ENCODE results near the gene BPIFA3.

Gene BPIFA3

GRCh38 chr20:33261465-33261864 lies 44.3 kb downstream of the BPIFA3 start:
- no peak for DNase-seq (ENCODE audit: low spot score)
- no peak for TF ChIP-seq CTCF (IDR thresholded peaks at IDR 0.05; ENCODE audit: borderline replicate concordance, control extremely low read depth, extremely low read depth, insufficient read depth, missing control alignments)
- in situ Hi-C loops (cut with MboI; ENCODE audit: low sequenced_read_pairs, unreplicated experiment): no loop called here

- TF ChIP-seq CTCF (IDR thresholded peaks at IDR 0.05; ENCODE audit: borderline replicate concordance, control extremely low read depth, extremely low read depth, insufficient read depth, missing control alignments): peak; percentile 26
- no peak for DNase-seq (ENCODE audit: low spot score)
- in situ Hi-C loops (cut with MboI; ENCODE audit: low sequenced_read_pairs, unreplicated experiment): no loop called here
Observed at GRCh38 chr20:33262658-33263065, 45.5 kb downstream of the BPIFA3 start.

- no peak for DNase-seq (ENCODE audit: low spot score)
- no peak for TF ChIP-seq CTCF (IDR thresholded peaks at IDR 0.05; ENCODE audit: borderline replicate concordance, control extremely low read depth, extremely low read depth, insufficient read depth, missing control alignments)
- in situ Hi-C loops (cut with MboI; ENCODE audit: low sequenced_read_pairs, unreplicated experiment): no loop called here
Observed at GRCh38 chr20:33263784-33264183, 46.6 kb downstream of the BPIFA3 start.

- TF ChIP-seq CTCF (IDR thresholded peaks at IDR 0.05; ENCODE audit: borderline replicate concordance, control extremely low read depth, extremely low read depth, insufficient read depth, missing control alignments): no peak
- no peak for DNase-seq (ENCODE audit: low spot score)
- in situ Hi-C loops (cut with MboI; ENCODE audit: low sequenced_read_pairs, unreplicated experiment): no loop called here
Observed at GRCh38 chr20:33267701-33268100, 50.5 kb downstream of the BPIFA3 start.

- DNase-seq (ENCODE audit: low spot score): no peak
- in situ Hi-C loops (cut with MboI; ENCODE audit: low sequenced_read_pairs, unreplicated experiment): no loop called here
- no peak for TF ChIP-seq CTCF (IDR thresholded peaks at IDR 0.05; ENCODE audit: borderline replicate concordance, control extremely low read depth, extremely low read depth, insufficient read depth, missing control alignments)
Observed at GRCh38 chr20:33272155-33272873, 55.2 kb downstream of the BPIFA3 start.

- TF ChIP-seq CTCF (IDR thresholded peaks at IDR 0.05; ENCODE audit: borderline replicate concordance, control extremely low read depth, extremely low read depth, insufficient read depth, missing control alignments): no peak
- DNase-seq (ENCODE audit: low spot score): no peak
- in situ Hi-C loops (cut with MboI; ENCODE audit: low sequenced_read_pairs, unreplicated experiment): no loop called here
Observed at GRCh38 chr20:33273117-33273851, 56.1 kb downstream of the BPIFA3 start.
